Left lung (tissue), 10 donors: Measurements from ENCODE around the gene TRRAP. TPM values are rescaled to one million over a fixed set of nuclear protein-coding genes. Genes with fewer than 3 reads are reported as not detected.

ENCODE experiments used
- ATAC-seq: fragments of 200-7000 bp; cut with Tn5 transposase; one replicate; pipeline ENCODE4 v1.9.1; 2020; ENCODE audit warnings: moderate library complexity
- DNase-seq, 4 donors: peaks; one replicate each; pipeline ENCODE4 v3.0.0-alpha.2; 2013 to 2020
- H3K27ac ChIP-seq, 2 donors: fragments of 200-600 bp; sonication (generic) in 1 of 2; one replicate each; pipeline versions ENCODE4 v1.5.0 to v1.8.0; 2020 to 2021
- H3K27me3 ChIP-seq, 2 donors: fragments of 200-600 bp; sonication (generic) in 1 of 2; one replicate each; pipeline versions ENCODE4 v1.5.0 to v1.8.0; 2020 to 2021
- H3K36me3 ChIP-seq, 2 donors: fragments of 200-600 bp; sonication (generic) in 1 of 2; one replicate each; pipeline versions ENCODE4 v1.5.0 to v1.8.0; 2020 to 2021
- H3K4me1 ChIP-seq, 2 donors: fragments of 200-600 bp; one replicate each; pipeline ENCODE4 v1.8.0; 2021
- H3K4me3 ChIP-seq, 2 donors: fragments of 200-600 bp; sonication (generic) in 1 of 2; one replicate each; pipeline versions ENCODE4 v1.5.0 to v1.8.0; 2020 to 2021; ENCODE audit warnings: mild to moderate bottlenecking in 1 of 2
- H3K9me3 ChIP-seq, 2 donors: fragments of 200-600 bp; sonication (generic) in 1 of 2; one replicate each; pipeline versions ENCODE4 v1.5.0 to v1.8.0; 2020 to 2021
- CTCF ChIP-seq, 2 donors: fragments of 200-600 bp; sonication (generic) in 1 of 2; IDR thresholded peaks; one replicate each; pipeline versions ENCODE4 v1.5.0 to v1.8.0; 2021; ENCODE audit warnings: antibody characterized with exemption in 2 of 2
- intact Hi-C, 2 donors: fragments of 100-400 bp; cut with DNase I; formaldehyde crosslinking; loops; one replicate each; pipeline versions ENCODE4 v1.11.2 to v1.14.2; 2022
- polyA plus RNA-seq, 6 donors: library from polyadenylated mRNA; unstranded; fragments of 120-200 nt; gene quantifications; one replicate each; pipeline ENCODE4 v1.2.1, GENCODE V29; 2013; ENCODE audit not compliant: insufficient read length in 6 of 6
- total RNA-seq, 2 donors: library from RNA; stranded (reverse); fragmentation: NEBNext Ultra II Directional; extraction: Animal tissue kit (Norgen Biotek cat#: 25700); gene quantifications; one replicate each; pipeline ENCODE4 v1.2.1, GENCODE V29; 2021
- donor health status: DM: no; HTN: yes; CAD: no.
- donor health status: DM: no; HTN: no; CAD: no.

The TRRAP gene
- total and polyA plus RNA-seq, 8 donors, result 32.5 to 40.5 (median 38.2) TPM

GRCh38 chr7:98927125-98927524 is 48.8 kb downstream of the TRRAP start:
- ATAC-seq, result no peak
- H3K27me3 ChIP-seq, result no peaks in the 10 kb centered on the region
- TF ChIP-seq CTCF (IDR thresholded peaks at IDR 0.05), result no peak
- no peaks in the 10 kb centered on the region for H3K4me1 ChIP-seq
- DNase-seq, result no peak
- intact Hi-C loops, result no loop called here
- H3K9me3 ChIP-seq, result no peaks in the 10 kb centered on the region
- no peak overlapping the region for H3K4me3 ChIP-seq
- H3K27ac ChIP-seq, result no peak overlapping the region
- H3K36me3 ChIP-seq, result peaks cover 0 to 100% of the 10 kb centered on the region in 2 donors

- Histone ChIP-seq H3K9me3 (no peaks in the 10 kb centered on the region), H3K36me3 (peaks cover 0 to 100% of the 10 kb centered on the region in 2 donors), H3K27me3 (no peaks in the 10 kb centered on the region), H3K27ac (no peak overlapping the region), H3K4me3 (no peak overlapping the region), H3K4me1 (no peaks in the 10 kb centered on the region)
- no peak for TF ChIP-seq CTCF (IDR thresholded peaks at IDR 0.05)
- intact Hi-C loops, result no loop called here
- DNase-seq (no peak), ATAC-seq (no peak)
These were observed 52.1 kb downstream of the TRRAP start for GRCh38 chr7:98930464-98930863.

GRCh38 chr7:98930921-98931320 is 52.6 kb downstream of the TRRAP start:
- DNase-seq (no peak), ATAC-seq (no peak)
- Histone ChIP-seq H3K36me3 (peaks cover 0 to 100% of the 10 kb centered on the region in 2 donors), H3K27ac (no peak overlapping the region), H3K4me1 (no peaks in the 10 kb centered on the region), H3K27me3 (no peaks in the 10 kb centered on the region), H3K9me3 (no peaks in the 10 kb centered on the region), H3K4me3 (no peak overlapping the region)
- TF ChIP-seq CTCF (IDR thresholded peaks at IDR 0.05), result no peak
- intact Hi-C loops, result no loop called here

- no peak for DNase-seq
- intact Hi-C loops, result no loop called here
- no peaks in the 10 kb centered on the region for H3K27me3 ChIP-seq
- H3K27ac ChIP-seq, result no peak overlapping the region
- H3K36me3 ChIP-seq, result peaks cover 0 to 100% of the 10 kb centered on the region in 2 donors
- no peak overlapping the region for H3K4me3 ChIP-seq
- no peak for TF ChIP-seq CTCF (IDR thresholded peaks at IDR 0.05)
- no peaks in the 10 kb centered on the region for H3K9me3 ChIP-seq
- no peak for ATAC-seq
- no peaks in the 10 kb centered on the region for H3K4me1 ChIP-seq
These were observed 55.0 kb downstream of the TRRAP start for GRCh38 chr7:98933321-98933720.

GRCh38 chr7:98934267-98934666 is 55.9 kb downstream of the TRRAP start:
- Histone ChIP-seq H3K9me3 (no peaks in the 10 kb centered on the region), H3K27me3 (no peaks in the 10 kb centered on the region), H3K4me1 (no peaks in the 10 kb centered on the region), H3K36me3 (peaks cover 0 to 100% of the 10 kb centered on the region in 2 donors), H3K27ac (no peak overlapping the region), H3K4me3 (no peak overlapping the region)
- intact Hi-C loops, result no loop called here
- DNase-seq (no peak), ATAC-seq (no peak)
- TF ChIP-seq CTCF (IDR thresholded peaks at IDR 0.05), result no peak
